HG02571 (cell line): ENCODE results near the gene ANO10.
"Not testable (repeated sequence)": the region's sequence is repeated elsewhere in the genome, so short reads cannot be mapped to it uniquely, and the experiment has no call there.

Experiments
- ATAC-seq: cut with Tn5 transposase; IDR thresholded peaks from one replicate; pipeline ENCODE4 v1.9.1; 2021; ENCODE audit warnings: mild to moderate bottlenecking, moderate library complexity; ENCODE audit not compliant: unreplicated experiment

ANO10 gene

DNA sequence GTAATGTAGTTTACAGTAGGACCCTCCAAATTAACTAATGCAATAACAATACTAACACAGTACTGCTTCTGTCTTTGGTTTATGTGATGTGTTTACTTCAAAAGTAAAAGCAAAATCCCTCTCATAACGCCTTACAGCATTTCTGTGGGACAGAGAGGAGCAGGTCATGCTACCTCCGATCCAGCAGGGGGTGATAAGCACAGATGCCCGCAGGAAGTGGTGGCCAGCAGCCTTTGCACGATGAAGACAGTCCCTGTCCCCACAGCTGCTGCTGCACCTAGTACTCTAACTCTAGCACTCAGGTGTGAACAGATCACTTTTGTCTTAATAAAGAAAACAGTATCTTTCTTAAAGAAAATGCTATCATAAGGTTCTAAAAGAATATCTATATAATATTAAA is 38.3 kb downstream of the ANO10 start:
- ATAC-seq, result no peak

DNA sequence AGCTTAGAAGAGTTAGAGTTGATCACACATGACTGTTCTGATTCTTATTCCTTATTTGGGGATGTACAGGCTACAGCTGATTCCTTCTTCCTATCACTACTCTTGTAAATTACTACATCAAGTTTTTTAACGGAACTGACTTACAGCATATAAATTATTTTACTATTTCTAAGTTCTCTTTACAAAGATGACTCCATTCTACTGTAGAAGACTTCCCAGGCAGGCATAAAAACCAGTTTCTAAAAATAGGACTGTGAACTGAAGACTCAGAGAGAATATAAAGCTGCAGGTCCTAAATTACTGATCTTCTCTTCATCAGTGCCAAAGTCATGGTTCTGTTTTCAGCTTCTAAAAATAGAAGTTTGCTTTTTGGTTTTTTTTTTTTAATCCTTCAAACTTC is 38.9 kb downstream of the ANO10 start:
- no peak for ATAC-seq

DNA sequence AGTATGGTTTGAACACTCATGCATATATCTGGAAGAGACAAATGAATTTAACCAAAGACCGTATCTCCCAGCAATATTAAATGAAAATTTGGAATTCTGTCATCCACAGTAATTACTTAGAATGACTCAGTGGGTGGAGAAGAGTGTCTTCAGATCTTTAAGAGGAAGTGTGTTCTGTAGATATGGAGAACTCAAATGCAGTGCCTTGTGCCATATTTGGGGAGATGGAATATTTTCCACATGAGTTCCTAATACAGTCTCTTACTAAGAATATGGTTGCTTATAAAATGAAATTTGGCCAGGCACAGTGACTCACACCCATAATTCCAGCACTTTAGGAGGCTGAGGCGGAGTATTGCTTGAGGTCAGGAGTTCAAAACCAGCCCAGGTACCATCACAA is 40.5 kb downstream of the ANO10 start:
- no peak for ATAC-seq

DNA sequence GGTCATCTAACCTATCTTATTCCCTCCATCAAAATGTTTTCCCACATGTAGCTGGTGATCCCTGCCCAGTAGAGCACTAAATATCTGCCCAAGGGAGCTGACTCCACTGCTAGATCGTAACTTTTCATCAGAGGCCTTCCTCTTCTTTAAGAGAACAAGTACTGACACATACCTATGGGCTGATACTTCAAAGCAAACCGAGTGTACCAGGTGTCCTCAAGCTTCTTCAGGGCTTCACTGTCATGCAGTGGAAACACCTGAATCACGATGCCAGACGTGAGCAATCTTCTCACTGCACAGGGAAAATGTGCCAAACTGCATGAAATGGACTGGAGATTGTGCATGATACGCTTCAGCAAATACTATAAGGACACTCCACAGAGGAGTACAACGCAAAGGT is 41.6 kb downstream of the ANO10 start:
- no peak for ATAC-seq

DNA sequence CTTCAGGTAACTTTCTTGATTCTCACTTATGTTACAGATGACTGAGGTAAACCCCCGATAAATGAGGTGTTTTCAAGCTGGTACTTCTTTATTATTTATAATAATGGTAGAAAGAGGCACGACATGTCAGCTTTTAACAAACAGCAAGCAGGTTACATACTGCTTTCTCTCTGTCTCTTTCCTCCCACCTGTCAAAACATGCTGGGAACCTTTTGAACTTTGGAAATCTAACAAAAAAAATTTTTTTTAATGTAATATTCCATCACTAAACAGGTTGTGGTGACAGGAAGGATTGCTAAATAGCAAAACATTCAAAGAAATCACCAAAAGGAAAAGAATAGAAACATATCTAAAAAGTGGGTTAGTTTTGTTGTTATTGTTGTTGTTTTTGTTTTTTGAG is 48.2 kb downstream of the ANO10 start:
- ATAC-seq, result no peak

DNA sequence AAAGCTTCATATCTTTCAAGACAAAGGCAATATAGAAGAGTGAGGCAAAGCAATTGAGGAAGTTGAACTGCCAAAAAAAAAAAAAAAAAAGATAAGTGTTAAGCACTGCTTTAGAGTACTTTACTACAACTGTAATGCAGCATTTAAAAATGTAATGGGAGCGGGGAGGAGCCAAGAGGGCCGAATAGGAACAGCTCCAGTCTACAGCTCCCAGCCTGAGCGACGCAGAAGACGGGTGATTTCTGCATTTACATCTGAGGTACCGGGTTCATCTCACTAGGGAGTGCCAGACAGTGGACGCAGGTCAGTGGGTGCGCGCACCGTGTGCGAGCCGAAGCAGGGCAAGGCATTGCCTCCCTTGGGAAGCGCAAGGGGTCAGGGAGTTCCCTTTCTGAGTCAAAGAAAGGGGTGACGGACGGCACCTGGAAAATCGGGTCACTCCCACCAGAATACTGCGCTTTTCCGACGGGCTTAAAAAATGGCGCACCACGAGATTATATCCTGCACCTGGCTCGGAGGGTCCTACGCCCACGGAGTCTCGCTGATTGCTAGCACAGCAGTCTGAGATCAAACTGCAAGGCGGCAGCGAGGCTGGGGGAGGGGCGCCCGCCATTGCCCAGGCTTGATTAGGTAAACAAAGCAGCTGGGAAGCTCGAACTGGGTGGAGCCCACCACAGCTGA is 56.0 kb downstream of the ANO10 start:
- not testable (repeated sequence) for ATAC-seq

- ATAC-seq, result no peak
These were observed 61.9 kb downstream of the ANO10 start for GRCh38 chr3:43559961-43560360.

DNA sequence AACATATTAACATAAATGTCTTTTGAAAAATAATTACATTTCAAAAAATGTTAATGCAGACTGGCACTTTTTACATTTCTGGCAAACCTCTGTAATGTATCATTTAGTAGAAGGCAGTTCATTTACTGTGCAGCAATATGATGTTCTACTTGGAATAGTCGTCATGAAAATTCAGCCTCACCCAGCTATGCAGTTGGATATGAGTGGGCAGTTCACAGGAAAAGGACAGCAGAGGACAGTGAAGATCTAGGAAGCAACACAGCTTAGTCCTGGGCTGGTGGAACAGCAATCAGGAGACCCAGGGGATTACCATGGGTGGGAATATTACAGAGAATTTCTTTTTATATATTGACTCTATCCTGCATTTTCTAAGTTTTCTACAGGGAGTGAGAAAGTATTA is 63.6 kb downstream of the ANO10 start:
- no peak for ATAC-seq

- ATAC-seq, result no peak
These were observed 72.1 kb downstream of the ANO10 start for GRCh38 chr3:43549626-43550290.

GRCh38 chr3:43544277-43544676 is 77.5 kb downstream of the ANO10 start:
- ATAC-seq, result not testable (repeated sequence)

GRCh38 chr3:43542328-43543043 is 79.3 kb downstream of the ANO10 start:
- ATAC-seq, result no peak

GRCh38 chr3:43540624-43541023 is 81.2 kb downstream of the ANO10 start:
- no peak for ATAC-seq

DNA sequence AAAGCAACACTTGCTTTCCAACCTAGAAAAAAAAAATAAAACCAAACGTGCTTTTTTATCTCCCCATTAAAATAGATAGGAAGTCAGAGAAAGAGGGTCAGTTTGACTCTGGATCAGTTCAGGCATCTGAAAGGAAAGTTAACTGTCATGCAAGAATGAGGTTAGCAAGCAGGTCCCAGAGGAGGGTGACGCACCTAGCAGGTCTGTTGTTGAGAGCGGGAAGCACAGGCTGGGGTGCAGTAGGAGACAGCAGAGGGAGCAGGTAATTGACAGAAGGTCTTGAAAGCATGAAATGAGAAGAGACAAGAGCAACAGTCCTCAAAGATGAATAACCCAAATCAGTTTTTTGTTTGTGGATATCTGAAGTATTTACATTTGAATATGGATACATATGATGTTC is 82.5 kb downstream of the ANO10 start:
- no peak for ATAC-seq

- no peak for ATAC-seq
These were observed 84.6 kb downstream of the ANO10 start for GRCh38 chr3:43537225-43537624.

GRCh38 chr3:43534675-43535074 is 87.1 kb downstream of the ANO10 start:
- no peak for ATAC-seq

DNA sequence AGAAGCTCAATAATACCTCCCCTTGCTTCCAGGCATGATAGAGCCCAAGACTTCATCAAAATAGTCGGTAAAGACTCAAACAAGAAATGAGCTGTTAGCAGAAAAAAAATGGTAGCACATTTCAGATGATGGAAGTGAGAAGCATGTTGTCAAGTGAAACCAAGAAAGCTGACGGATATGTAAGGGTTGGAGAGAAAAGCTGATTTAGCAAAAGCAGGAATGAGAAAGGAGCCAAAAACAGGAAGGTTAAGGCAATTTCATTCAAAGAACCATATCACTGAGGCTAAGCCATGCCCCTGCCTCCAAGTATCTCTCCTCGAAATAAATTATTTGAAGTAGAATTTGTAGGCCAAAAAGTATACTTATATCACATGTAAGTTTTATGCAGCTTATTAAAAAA is 88.8 kb downstream of the ANO10 start:
- ATAC-seq, result no peak

GRCh38 chr3:43531835-43532234 is 90.0 kb downstream of the ANO10 start:
- ATAC-seq, result no peak

DNA sequence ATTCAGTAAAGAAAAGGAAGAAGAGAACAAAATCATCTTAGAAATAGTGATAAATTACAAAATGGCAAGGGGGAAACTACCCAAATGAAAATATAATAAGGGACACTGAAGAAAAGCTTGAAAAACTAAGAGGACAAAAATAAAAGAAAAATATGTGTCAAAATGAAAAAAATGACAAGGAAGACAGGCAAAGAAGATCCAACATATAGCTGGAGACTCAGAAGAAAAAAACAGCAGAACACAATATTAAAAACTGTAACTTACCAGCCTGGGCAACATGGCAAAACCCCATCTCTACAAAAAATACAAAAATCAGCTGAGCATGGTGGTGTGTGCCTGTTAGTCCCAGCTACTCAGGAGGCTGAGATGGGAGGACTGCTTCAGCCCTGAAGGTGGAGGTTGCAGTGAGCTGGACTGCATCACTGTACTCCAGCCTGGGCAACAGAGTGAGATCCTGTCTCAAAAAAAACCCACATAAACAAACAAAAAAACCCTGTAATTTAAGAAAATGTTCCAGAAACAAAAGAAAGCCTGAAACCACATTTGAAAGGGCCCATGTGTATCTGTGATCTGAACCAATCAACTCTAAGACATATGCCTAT is 93.2 kb downstream of the ANO10 start:
- ATAC-seq, result no peak

DNA sequence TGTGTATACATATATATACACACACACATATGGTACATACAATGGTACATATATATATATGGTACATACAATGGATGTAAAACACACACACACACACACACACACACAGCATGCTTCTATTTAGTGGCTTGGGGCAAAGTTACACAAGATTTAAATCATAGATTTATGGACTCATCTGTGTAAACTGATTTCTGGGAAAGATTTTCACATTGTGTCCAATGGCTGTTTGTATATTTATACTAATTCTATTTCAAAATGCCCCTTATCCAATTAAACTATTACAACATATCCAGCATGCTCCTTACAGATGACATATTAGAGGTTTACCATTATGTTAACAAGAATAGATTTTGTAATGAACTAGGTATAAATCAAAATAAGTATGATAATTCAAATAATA is 94.9 kb downstream of the ANO10 start:
- no peak for ATAC-seq

DNA sequence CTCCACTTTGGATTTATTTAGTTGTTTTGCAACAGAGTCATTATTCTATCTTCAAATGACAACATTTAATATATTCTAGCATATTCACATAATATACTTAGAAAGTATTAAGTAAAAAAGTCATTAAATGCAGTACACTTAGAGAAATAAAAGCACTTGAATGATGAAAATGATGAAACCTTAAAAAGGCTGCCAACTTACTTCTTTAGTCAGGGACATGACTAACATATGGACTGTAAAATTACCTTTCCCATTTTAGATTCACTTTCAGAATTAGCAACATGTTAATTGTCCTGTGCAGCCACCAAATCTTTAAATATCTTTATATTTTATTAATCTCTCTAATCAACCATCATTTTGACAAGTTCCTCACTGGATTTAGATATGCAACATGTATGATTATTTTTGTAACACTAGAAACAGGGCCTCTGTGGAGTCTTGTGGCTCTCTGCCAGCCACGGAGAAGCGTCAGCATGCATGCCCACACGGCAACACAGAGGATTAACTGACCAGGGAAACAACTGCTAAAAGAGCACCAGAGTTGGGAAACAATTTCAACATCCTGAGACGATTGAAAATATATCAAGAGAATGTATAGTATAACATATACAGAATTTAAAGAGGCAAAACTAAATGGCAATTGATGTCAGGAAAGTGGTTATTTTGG is 95.7 kb downstream of the ANO10 start:
- no peak for ATAC-seq

DNA sequence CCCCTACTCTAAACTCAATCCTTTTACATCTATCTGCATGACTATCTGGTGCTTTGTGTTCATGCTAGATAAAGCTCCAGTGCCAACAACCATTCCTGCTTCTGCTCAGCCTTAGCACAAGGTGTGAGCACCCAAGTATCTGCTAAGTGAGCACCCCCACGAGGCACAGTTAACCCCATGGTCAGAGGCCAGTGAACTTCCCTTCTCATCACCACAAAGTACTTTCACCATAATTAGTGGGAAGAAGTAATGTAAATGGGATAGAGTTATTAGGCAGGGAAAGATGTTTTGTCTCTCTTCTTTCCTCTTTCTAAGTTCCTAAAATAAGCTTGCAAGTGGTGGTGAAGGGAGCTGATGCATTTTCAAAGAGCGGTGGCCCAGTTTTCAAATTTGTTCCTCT is 96.4 kb downstream of the ANO10 start:
- no peak for ATAC-seq
